Skeletal muscle tissue (tissue), 4 donors: ENCODE data around the gene GRB10. TPM values are rescaled to one million over a fixed set of nuclear protein-coding genes. Genes with fewer than 3 reads are reported as not detected.

Source experiments
- H3K27ac ChIP-seq: one replicate; pipeline ENCODE4 v1.7.0; 2013; ENCODE audit warnings: mild to moderate bottlenecking, low read depth, low read length, inconsistent platforms
- H3K27me3 ChIP-seq, 3 donors: one replicate each; pipeline ENCODE4 v1.7.0; 2013; ENCODE audit warnings: low read length in 3 of 3; ENCODE audit not compliant: control insufficient read depth in 3 of 3, insufficient read depth in 3 of 3
- H3K36me3 ChIP-seq, 3 donors: one replicate each; pipeline ENCODE4 v1.7.0; 2013; ENCODE audit warnings: low read length in 3 of 3; ENCODE audit not compliant: control insufficient read depth in 3 of 3, insufficient read depth in 3 of 3
- H3K4me1 ChIP-seq, 3 donors: one replicate each; pipeline ENCODE4 v1.7.0; 2013; ENCODE audit warnings: low read length in 3 of 3, mild to moderate bottlenecking in 3 of 3; ENCODE audit not compliant: control insufficient read depth in 3 of 3, insufficient read depth in 3 of 3
- H3K4me3 ChIP-seq, 3 donors: one replicate each; pipeline ENCODE4 v1.7.0; 2013; ENCODE audit warnings: low read length in 3 of 3
- H3K9ac ChIP-seq, 3 donors: one replicate each; pipeline ENCODE4 v1.7.0; 2013; ENCODE audit warnings: low read length in 3 of 3, mild to moderate bottlenecking in 3 of 3, moderate library complexity in 2 of 3, low read depth in 1 of 3
- H3K9me3 ChIP-seq, 3 donors: one replicate each; pipeline ENCODE4 v1.7.0; 2013; ENCODE audit warnings: low read length in 3 of 3; ENCODE audit not compliant: control insufficient read depth in 3 of 3
- total RNA-seq: library from RNA; depleted of rRNA; stranded (reverse); fragments of >200 nt; gene quantifications from one replicate; pipeline ENCODE4 v1.2.3, GENCODE V29; 2014
- donor health status: Osteomylitis.

The GRB10 gene
- total RNA-seq, 1 donor from 2014 or later, result 17.7 TPM

DNA sequence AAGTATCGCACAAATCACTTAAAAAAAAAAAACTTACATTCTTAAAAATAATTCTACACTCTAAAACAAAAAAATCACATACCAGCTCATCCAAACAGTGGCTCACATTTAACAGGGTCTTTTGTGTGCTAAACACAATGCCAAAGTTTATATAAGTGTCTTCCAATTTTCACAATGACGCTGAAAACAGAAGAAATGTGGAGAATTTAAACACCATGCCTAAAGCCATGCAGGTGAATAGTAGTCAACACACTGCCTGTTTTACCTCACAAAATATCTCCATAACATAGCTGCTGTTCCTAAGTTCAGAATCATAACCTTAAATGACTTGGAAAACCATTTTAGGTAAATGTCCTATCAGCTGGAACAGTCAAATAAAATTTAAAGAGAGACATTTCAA lies 55.0 kb downstream of the GRB10 start:
- H3K4me3 ChIP-seq, result no peak overlapping the region
- no peak overlapping the region for H3K27ac ChIP-seq
- H3K4me1 ChIP-seq, result peaks cover 38 to 59% (median 52%) of the 10 kb centered on the region in 3 donors
- H3K9ac ChIP-seq, result no peak overlapping the region
- no peaks in the 10 kb centered on the region for H3K27me3 ChIP-seq
- H3K9me3 ChIP-seq, result no peaks in the 10 kb centered on the region
- peaks cover 0 to 9% (median 2%) of the 10 kb centered on the region in 3 donors for H3K36me3 ChIP-seq

- Histone ChIP-seq H3K9me3 (no peaks in the 10 kb centered on the region), H3K27ac (no peak overlapping the region), H3K9ac (no peak overlapping the region), H3K36me3 (peaks cover 0 to 11% (median 2%) of the 10 kb centered on the region in 3 donors), H3K27me3 (no peaks in the 10 kb centered on the region), H3K4me1 (peaks cover 32 to 59% (median 48%) of the 10 kb centered on the region in 3 donors), H3K4me3 (no peak overlapping the region)
These were observed 55.6 kb downstream of the GRB10 start for GRCh38 chr7:50727072-50727471.

- no peak overlapping the region for H3K4me3 ChIP-seq
- H3K9ac ChIP-seq, result no peak overlapping the region
- no peaks in the 10 kb centered on the region for H3K27me3 ChIP-seq
- H3K4me1 ChIP-seq, result peaks cover 30 to 55% (median 49%) of the 10 kb centered on the region in 3 donors
- no peaks in the 10 kb centered on the region for H3K9me3 ChIP-seq
- H3K36me3 ChIP-seq, result peaks cover 0 to 11% (median 2%) of the 10 kb centered on the region in 3 donors
- H3K27ac ChIP-seq, result peak overlapping the region; percentile 8
These were observed 56.9 kb downstream of the GRB10 start for GRCh38 chr7:50725774-50726173.

DNA sequence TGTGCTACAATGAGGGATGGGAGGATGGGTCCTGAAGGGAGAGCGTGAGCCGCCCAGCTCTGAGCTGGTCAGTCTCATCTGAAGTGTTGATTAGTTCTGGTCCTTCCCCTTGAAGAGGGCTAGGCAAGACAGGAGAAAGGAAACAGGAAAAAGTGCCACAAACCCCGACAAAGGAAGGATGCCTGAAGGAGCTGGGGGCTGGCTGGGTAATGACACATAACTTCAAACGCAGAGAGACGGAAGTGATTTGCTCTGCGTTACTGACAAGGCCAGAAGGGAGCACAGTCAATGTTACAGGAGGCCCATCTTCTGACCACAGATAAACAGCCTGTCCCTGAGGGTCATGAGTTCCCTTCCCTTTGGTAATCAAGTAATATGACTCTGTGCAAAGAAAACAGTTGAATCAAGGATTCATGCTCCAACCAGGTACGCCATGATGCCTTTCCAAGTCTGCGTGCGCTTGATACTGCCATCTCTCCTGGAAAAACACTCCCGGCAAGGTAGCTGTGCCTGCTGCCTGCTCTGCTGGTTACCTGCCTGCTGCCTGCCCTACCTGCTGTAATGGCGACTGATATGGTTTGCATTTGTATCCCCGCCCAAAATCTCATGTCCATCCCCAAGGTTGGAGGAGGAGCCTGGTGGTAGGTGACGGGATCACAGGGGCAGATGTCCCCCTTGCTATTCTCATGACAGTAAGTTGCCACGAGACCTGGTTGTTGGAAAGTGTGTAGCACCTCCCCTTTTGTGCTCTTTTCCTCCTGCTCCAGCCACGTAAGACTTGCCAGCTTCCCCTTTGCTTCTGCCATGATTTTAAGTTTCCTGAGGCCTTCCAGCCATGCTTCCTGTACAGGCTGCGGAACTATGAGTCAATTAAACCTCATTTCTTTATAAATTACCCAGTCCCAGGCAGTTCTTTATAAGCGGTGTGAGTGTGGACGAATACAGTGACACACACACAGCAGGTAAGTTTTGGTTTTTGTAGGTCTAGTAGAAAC lies 57.9 kb downstream of the GRB10 start:
- no peaks in the 10 kb centered on the region for H3K27me3 ChIP-seq
- no peak overlapping the region for H3K27ac ChIP-seq
- no peaks in the 10 kb centered on the region for H3K9me3 ChIP-seq
- H3K36me3 ChIP-seq, result peaks cover 0 to 11% (median 2%) of the 10 kb centered on the region in 3 donors
- H3K9ac ChIP-seq, result no peak overlapping the region
- H3K4me3 ChIP-seq, result no peak overlapping the region
- peaks cover 21 to 47% (median 43%) of the 10 kb centered on the region in 3 donors for H3K4me1 ChIP-seq

DNA sequence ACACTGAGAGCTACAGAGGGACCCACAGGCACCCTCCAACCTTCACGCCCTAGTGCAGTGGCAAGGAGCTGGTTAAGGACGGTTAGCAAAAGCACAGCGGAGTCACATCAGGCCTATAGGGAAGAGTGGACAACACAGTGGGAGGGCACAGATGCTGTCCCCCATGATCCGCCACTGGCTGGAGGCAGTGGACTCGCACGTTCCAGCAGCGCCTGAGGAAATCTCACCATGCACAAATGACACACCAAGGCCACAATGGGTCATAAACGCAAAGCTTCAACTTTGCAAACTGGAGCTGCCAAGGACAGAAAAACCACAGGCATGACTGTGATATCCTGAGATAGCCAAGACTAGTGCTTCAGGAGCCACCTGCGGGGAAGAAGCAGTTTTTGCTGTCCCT lies 58.8 kb downstream of the GRB10 start:
- no peaks in the 10 kb centered on the region for H3K27me3 ChIP-seq
- H3K9ac ChIP-seq, result no peak overlapping the region
- no peaks in the 10 kb centered on the region for H3K9me3 ChIP-seq
- H3K4me3 ChIP-seq, result no peak overlapping the region
- no peak overlapping the region for H3K27ac ChIP-seq
- H3K4me1 ChIP-seq, result peaks cover 15 to 41% (median 35%) of the 10 kb centered on the region in 3 donors
- H3K36me3 ChIP-seq, result peaks cover 0 to 11% (median 2%) of the 10 kb centered on the region in 3 donors

GRCh38 chr7:50723173-50723572 lies 59.5 kb downstream of the GRB10 start:
- H3K9me3 ChIP-seq, result no peaks in the 10 kb centered on the region
- no peak overlapping the region for H3K4me3 ChIP-seq
- peaks cover 10 to 38% (median 28%) of the 10 kb centered on the region in 3 donors for H3K4me1 ChIP-seq
- no peak overlapping the region for H3K27ac ChIP-seq
- no peak overlapping the region for H3K9ac ChIP-seq
- no peaks in the 10 kb centered on the region for H3K27me3 ChIP-seq
- peaks cover 0 to 11% (median 2%) of the 10 kb centered on the region in 3 donors for H3K36me3 ChIP-seq

DNA sequence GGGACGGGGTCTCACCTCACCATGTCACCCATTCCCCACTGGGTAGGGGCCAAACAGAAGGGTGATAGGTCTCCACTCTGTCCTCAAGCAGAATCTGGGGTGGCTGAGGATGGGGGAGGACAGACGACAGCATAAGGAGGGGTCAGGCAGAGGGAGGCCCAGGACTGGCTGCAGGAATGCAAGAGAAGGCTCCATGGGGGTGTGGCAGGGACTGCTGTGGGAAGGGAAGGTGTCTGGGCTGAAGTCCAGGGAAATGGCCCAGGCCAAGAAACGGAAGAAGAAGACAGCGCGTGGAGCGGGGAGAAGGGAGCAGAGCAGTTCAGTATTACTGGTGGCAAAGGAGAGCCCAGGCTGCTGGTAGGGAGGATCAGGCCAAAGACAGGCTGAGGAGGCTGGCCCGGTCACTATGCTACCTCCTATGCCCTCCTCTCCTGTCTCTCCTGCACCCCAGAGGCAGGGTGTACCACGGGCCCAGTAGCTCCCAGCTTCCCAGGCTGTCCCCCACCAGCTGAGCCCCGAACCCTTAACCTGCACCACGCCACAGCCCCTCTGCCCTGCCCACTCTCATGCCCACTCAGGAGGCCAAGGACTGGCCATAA lies 60.9 kb downstream of the GRB10 start:
- H3K27ac ChIP-seq, result no peak overlapping the region
- peaks cover 10 to 39% (median 32%) of the 10 kb centered on the region in 3 donors for H3K4me1 ChIP-seq

GRCh38 chr7:50721160-50721559 lies 61.5 kb downstream of the GRB10 start:
- H3K9me3 ChIP-seq, result no peaks in the 10 kb centered on the region
- H3K27ac ChIP-seq, result no peak overlapping the region
- H3K36me3 ChIP-seq, result peaks cover 0 to 11% (median 2%) of the 10 kb centered on the region in 3 donors
- no peak overlapping the region for H3K4me3 ChIP-seq
- H3K9ac ChIP-seq, result no peak overlapping the region
- peaks cover 10 to 39% (median 32%) of the 10 kb centered on the region in 3 donors for H3K4me1 ChIP-seq
- no peaks in the 10 kb centered on the region for H3K27me3 ChIP-seq

More for the DNA sequence above, 60.9 kb downstream of the GRB10 start:
- H3K27me3 ChIP-seq, result no peaks in the 10 kb centered on the region
- no peak overlapping the region for H3K9ac ChIP-seq
- no peaks in the 10 kb centered on the region for H3K9me3 ChIP-seq
- H3K36me3 ChIP-seq, result peaks cover 0 to 11% (median 2%) of the 10 kb centered on the region in 3 donors
- H3K4me3 ChIP-seq, result no peak overlapping the region

DNA sequence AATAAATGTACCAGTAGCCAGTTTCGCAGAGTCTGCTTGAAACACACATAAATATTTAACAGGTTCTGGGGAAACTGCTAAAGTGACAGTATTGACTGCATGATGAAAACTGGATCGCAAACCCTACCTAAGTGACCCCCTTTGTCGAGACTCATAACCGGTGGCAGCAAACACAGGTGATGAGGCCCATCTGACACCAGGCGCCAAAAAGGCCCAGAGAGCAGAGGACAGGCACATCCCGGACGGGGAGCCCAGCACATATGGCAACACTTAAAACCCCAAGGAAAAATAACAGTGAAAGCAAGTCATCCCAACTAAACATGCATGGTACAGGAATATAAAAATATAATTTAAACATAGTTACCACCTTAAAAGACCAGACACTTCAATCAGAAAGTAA lies 62.4 kb downstream of the GRB10 start:
- Histone ChIP-seq H3K27me3 (no peaks in the 10 kb centered on the region), H3K36me3 (peaks cover 0 to 9% (median 2%) of the 10 kb centered on the region in 3 donors), H3K4me3 (no peak overlapping the region), H3K27ac (no peak overlapping the region), H3K4me1 (peaks cover 10 to 41% (median 27%) of the 10 kb centered on the region in 3 donors), H3K9me3 (no peaks in the 10 kb centered on the region), H3K9ac (no peak overlapping the region)

DNA sequence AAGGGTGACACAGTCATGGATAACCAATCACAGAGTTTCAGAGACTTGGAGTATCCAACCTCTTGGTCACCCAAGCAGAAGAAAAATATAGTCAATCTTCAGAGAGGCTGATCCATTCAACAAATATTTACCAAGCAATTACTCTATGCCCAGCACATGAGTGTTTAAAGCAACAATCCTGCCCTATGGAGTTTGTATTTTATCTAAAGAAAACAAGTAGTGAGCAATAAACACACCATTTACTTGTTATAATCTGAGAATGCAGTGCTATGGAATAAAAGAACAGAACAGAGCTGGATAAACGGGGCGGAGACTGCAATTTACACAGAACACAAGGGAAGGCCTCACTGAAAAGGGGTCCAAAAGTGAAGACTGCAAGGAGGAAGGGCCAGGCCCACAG lies 63.8 kb downstream of the GRB10 start:
- H3K27me3 ChIP-seq, result no peaks in the 10 kb centered on the region
- peaks cover 0 to 4% (median 0%) of the 10 kb centered on the region in 3 donors for H3K36me3 ChIP-seq
- peaks cover 10 to 34% (median 29%) of the 10 kb centered on the region in 3 donors for H3K4me1 ChIP-seq
- no peak overlapping the region for H3K4me3 ChIP-seq
- H3K27ac ChIP-seq, result no peak overlapping the region
- no peak overlapping the region for H3K9ac ChIP-seq
- H3K9me3 ChIP-seq, result no peaks in the 10 kb centered on the region
